ENCODE results near the gene EYS.

EYS gene

DNA sequence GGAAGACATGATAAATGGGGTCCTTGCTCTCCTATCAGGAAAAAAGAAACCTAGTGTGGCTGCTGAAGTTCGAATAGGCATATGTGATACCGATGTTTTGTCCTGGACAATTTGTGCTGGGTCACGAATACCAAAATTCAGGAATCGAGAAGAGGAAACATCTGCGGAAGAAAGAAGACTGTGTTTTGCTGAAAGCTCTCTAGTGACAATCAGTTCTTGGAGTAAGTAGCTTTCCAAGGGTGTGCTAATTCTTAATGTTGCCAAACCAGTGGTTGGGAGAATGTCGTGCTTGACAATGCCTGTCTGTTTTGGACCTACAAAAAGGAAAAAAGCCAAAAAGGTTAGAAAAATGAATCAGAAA is 1115.4 kb downstream of the EYS start:
- DNase-seq (ENCODE audit: low read depth in 2 of 2): no peak

- DNase-seq (ENCODE audit: low read depth in 2 of 2): no peak
Observed at GRCh38 chr6:64590965-64591675, 1115.9 kb downstream of the EYS start.

GRCh38 chr6:64589961-64590360 is 1117.1 kb downstream of the EYS start:
- DNase-seq (ENCODE audit: low read depth in 2 of 2): no peak

- no peak for DNase-seq (ENCODE audit: low read depth in 2 of 2)
Observed at GRCh38 chr6:64580346-64580745, 1126.7 kb downstream of the EYS start.

DNA sequence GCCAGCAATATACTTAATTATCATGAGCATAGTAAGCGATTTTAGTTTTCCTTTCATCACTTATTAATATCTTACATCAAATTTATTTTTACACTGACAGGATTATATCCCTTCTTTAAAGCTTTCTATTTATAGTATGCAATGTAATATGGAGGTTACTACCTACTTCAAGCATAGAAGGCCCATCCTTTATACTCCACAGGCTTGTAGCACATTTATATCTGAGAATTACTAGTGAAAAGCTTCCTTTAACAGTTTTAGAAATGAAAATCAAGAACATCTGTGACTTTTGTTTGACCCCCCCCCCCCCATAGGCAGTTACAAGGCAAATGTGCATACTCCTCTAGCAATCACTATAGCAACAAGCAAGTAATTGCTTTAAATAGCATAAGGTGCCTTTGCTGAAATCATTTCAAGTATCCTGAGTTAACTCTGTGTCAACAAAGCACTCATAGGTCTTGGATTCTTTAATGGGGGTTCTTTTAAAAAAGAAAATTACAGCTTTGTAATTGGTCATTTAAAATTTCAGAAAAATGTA is 1153.7 kb downstream of the EYS start:
- no peak for DNase-seq (ENCODE audit: low read depth in 2 of 2)

DNA sequence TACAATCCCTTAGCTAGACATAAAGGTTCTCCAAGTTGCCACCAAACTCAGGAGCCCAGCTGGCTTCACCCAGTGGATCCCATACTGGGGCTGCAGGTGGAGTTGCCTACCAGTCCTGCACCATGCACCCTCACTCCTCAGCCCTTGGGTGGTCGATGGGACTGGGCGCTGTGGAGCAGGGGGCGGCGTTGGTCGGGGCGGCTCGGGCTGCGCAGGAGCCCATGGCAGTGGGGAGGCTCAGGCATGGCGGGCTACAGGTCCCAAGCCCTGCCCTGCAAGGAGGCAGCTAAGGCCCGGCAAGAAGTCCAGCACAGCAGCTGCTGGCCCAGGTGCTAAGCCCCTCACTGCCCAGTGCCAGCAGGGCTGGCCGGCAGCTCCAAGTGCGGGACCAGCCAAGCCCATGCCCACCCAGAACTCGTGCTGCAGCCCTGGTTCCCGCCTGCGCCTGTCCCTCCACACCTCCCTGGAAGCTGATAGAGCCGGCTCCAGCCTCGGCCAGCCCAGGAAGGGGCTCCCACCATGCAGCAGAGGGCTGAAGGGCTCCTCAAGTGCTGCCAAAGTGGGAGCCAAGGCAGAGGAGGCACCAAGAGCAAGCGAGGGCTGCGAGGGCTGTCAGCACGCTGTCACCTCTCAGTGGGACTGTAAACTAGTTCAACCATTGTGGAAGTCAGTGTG is 1159.3 kb downstream of the EYS start:
- no peak for DNase-seq (ENCODE audit: low read depth in 2 of 2)

- no peak for DNase-seq (ENCODE audit: low read depth in 2 of 2)
Observed at GRCh38 chr6:64539917-64540316, 1167.1 kb downstream of the EYS start.

GRCh38 chr6:64538722-64539121 is 1168.3 kb downstream of the EYS start:
- no peak for DNase-seq (ENCODE audit: low read depth in 2 of 2)

GRCh38 chr6:64527899-64528298 is 1179.1 kb downstream of the EYS start:
- DNase-seq (ENCODE audit: low read depth in 2 of 2): no peak

- no peak for DNase-seq (ENCODE audit: low read depth in 2 of 2)
Observed at GRCh38 chr6:64522859-64523258, 1184.2 kb downstream of the EYS start.

GRCh38 chr6:64520050-64520449 is 1187.0 kb downstream of the EYS start:
- DNase-seq (ENCODE audit: low read depth in 2 of 2): no peak

GRCh38 chr6:64516393-64516792 is 1190.6 kb downstream of the EYS start:
- DNase-seq (ENCODE audit: low read depth in 2 of 2): no peak

- DNase-seq (ENCODE audit: low read depth in 2 of 2): no peak
Observed at GRCh38 chr6:64507661-64508060, 1199.4 kb downstream of the EYS start.

- DNase-seq (ENCODE audit: low read depth in 2 of 2): no peak
Observed at GRCh38 chr6:64505312-64505711, 1201.7 kb downstream of the EYS start.

DNA sequence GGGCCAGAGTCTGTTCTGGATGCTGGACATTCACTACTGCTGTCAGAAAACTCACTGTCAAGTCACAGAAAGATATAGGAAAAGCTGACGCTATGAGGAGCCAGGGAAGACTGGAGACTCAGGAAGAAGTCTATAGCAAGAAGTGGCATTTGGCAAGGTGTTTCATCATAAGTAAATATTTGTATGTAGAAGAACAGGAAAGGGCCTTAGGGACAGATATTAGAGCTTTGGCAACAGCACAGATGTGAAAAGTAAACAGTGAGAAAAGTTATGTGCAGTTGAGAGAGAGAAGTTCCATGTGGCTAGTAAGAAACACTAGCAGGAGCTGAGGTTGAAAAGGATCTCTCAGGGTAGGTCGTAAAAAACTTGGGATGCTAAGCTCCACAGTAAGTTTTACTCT is 1202.5 kb downstream of the EYS start:
- DNase-seq (ENCODE audit: low read depth in 2 of 2): no peak

- no peak for DNase-seq (ENCODE audit: low read depth in 2 of 2)
Observed at GRCh38 chr6:64502801-64503200, 1204.2 kb downstream of the EYS start.

- no peak for DNase-seq (ENCODE audit: low read depth in 2 of 2)
Observed at GRCh38 chr6:64497634-64498033, 1209.4 kb downstream of the EYS start.

DNA sequence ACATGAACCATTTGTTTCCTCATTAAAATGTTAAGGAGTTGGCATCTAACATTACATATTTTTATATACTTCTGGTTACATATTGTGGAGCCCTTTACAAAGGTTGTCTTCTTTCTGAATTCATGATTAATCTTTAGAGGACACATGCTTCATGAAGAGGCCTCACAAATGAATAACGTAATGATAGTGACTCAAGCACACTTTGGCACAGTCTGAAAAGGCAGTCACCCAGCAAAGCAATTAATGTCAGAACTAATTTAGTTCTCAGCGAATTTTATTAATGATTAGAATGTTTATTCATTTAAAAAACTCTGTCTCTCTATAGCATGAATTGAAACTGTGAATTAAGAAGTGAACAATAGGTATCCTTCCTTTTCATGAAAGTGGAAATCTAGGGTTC is 1217.3 kb downstream of the EYS start:
- no peak for DNase-seq (ENCODE audit: low read depth in 2 of 2)

- DNase-seq (ENCODE audit: low read depth in 2 of 2): no peak
Observed at GRCh38 chr6:64486578-64487351, 1220.3 kb downstream of the EYS start.

DNA sequence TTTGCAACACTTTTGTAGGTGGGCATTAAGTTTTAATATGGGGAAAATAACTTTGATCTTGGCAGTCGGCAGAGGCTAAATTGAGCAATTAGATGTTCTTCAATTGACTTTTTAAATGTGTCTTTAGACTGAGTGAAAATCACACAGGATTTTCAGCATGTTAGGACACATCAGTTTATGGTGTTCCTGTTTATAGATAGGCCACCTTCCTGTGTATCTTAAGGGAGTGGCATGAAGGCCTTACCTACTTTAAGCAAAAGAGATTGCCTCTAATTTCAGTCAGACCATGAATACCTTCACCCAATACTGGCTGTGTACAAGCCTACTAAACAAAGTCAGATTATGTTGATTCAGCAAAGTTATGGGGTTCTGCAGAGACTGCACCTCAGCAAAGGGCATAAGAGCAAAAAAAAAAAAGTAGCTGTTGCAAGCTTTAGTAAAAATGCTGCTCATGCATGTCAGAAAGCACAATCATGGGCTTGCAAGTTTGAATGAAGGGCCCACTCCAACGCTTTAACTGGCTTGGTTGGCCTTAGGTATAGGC is 1223.0 kb downstream of the EYS start:
- DNase-seq (ENCODE audit: low read depth in 2 of 2): no peak

- no peak for DNase-seq (ENCODE audit: low read depth in 2 of 2)
Observed at GRCh38 chr6:64482631-64483030, 1224.4 kb downstream of the EYS start.

GRCh38 chr6:64479134-64479533 is 1227.9 kb downstream of the EYS start:
- DNase-seq (ENCODE audit: low read depth in 2 of 2): no peak

Measured in stimulated activated CD8-positive, alpha-beta memory T cell treated with anti-CD3 and anti-CD28 coated beads, Interleukin-2, amount 100 ng/mL, for 48 hours (primary cell).